GM18511 (cell line): ENCODE data around the gene ANKRD33B.
"Not testable (repeated sequence)": the region's sequence is repeated elsewhere in the genome, so short reads cannot be mapped to it uniquely, and the experiment has no call there.

ENCODE experiments used
- ATAC-seq: cut with Tn5 transposase; IDR thresholded peaks from one replicate; pipeline ENCODE4 v1.9.1; 2021; ENCODE audit warnings: mild to moderate bottlenecking, moderate library complexity; ENCODE audit not compliant: unreplicated experiment

The ANKRD33B gene

DNA sequence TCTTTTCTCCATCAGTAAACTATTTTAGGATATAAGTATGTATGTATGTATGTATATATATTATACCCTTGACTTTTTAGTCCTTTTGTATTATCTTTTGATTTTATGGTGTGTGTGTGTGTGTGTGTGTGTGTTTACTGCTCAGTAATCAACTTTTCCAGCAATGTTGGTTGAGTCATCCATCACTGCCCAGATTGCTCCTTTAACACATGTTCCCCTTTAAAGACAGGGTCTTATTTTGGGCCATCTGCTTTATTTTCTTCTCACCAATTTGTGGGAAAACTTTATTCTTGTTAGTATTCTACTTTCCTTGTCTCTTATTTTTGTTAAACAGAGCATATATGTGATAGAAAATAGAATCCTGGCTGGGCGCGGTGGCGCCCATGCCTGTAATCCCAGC lies 28.1 kb downstream of the ANKRD33B start:
- no peak for ATAC-seq

DNA sequence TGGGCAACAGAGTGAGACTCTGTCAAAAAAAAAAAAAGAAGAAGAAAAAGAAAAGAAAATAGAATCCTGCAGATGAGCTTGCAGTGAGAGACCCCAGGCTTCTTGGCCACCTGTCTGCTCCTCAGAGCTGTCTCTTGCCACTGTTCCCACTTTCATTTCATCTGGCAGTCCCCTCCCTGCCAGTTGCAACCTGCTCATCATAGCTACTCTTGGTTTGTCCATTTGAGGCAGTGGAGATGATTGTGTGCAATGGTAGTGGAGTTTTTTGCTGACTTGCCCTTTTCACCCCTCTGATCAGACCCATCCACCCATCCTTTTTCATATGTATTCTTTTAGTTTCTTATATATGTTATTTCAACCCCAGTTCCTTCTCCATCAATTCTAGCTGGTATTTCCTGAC lies 28.7 kb downstream of the ANKRD33B start:
- ATAC-seq, result peak; percentile 66

DNA sequence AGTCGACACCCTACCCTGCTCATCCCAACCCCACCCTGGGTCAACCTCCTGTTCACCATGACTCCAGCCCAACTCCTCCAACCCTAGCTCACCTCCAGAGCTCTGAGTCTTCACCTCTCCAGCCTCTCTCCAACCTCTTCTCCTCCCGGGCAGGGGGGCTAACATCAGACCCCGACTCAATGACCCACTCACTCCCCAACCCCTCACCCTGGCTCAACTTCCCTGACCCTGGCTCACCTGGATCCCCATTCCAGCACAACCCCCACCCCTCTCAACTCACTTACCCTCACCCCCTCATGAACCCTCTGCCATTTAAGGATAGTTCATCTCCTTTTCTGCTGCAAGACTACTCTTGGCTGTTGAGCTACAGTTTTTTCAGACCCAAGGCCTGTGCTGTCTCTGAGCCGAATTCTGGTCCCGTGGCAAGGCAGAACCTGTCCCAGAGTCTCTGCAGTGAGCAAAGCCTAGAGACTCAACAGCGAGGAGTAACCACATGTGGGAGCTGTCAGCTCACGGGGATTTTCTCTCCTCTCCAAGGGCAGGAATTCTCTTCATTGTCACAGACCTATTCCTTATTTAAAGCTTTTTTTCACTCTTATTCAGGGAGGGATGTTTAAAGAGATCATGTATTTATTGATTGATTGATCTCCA lies 29.8 kb downstream of the ANKRD33B start:
- no peak for ATAC-seq

DNA sequence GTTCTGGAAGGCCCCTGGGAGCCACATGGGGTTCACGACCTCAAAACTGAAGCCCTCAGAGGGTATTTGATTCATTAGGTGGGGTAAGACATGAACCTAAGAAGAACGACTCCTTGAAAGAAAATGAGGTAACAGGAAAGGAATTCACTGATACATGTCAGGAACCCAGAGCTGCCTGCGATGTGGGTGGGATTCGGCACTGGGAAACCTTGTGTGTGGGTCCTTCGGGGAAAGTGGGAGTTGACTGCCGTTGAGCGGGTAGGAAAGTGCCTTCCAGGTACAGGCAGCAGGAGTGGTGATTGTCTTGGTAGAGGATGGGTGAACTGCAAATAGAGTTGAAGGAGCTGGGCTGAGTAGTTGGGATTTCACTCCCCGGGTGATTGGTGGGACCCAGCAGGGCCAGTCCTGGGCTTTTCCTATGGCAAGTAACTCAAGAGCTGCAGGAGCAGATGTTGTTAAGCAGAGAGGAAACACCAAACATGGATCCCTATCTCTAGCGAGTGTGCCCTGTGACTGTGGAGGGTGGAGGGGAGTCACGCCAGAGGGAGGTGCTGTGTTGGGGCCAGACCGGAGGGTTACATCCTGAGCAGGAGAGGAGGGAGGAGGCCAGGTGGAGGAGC lies 30.8 kb downstream of the ANKRD33B start:
- ATAC-seq, result no peak

DNA sequence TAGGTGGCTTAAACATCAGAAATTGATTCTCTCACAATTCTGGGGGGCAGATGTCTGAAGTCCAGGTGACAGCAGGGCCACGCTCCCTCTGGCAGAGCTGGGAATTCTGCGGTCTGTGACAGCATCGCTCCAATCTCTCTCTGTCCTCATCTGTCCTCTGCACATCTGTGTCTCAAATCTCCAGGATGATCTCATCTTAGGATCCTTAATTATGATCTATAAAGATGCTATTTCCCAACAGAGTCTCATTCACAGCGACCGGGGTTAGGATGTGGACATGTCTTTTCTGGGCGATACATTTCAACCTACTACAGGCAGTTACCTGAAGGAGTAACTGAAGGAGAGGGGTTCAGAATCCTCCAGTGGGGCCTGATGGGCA lies 31.4 kb downstream of the ANKRD33B start:
- no peak for ATAC-seq

DNA sequence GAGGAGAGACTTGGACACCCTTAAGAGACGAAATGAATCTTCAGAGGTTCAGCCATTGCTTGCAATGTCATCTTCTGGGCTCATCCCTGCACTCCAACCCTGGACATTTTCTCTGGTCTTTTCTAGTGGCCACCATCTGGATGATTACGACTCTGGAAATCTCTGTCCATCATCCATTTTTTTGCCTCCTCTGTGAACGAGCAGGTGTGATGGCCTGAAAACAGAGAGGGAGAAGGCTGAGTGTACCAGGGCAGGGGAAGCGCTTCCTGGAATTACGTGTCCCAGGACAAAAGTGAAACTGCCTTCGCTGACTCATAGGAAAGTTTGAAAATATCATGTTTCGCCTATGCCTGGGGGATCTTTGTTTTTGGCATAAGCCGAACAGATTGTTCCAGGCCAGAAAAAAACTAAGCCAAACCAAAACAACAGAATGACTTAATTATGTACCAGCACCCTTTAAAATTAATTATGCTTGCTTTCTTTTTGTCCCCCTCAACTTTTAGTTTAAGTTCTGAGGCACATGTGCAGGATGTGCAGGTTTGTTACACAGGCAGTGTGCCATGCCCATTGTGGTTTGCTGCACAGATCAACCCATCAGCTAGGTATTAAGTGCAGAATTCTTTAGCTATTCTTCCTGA lies 31.9 kb downstream of the ANKRD33B start:
- peak; percentile 54 for ATAC-seq

DNA sequence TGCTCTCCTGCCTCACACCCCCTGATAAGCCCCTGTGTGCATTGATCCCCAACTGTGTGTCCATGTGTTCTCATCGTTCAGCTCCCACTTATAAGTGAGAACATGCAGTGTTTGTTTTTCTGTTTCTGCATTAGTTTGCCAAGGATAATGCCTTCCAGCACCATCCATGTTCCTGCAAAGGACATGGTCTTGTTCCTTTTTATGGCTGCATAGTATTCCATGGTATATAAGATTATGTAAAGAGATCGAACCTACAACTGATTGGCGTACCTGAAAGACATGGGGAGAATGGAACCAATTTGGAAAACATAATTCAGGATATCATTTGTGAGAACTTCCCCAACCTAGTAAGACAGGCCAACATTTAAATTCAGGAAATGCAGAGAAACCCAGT lies 32.4 kb downstream of the ANKRD33B start:
- ATAC-seq, result no peak

DNA sequence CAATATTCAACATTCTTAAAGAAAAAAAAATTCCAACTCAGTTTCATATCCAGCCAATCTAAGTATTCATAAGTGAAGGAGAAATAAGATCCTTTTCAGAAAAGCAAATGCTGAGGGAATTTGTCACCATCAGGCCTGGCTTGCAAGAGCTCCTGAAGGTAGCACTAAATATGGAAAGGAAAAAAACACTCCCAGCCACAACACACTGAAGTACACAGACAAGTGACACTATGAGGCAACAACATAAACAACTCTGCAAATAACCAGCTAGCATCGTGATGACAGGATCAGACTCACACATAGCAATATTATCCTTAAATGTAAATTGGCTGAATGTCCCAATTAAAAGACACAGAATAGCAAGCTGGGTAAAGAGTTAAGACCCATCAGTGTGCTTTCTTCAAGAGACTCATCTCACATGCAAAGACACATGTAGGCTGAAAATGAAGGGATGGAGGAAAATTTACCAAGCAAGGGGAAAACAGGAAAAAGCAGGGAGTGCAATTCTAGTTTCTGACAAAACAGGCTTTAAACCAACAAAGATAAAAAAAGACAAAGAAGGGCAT lies 33.1 kb downstream of the ANKRD33B start:
- ATAC-seq, result no peak

DNA sequence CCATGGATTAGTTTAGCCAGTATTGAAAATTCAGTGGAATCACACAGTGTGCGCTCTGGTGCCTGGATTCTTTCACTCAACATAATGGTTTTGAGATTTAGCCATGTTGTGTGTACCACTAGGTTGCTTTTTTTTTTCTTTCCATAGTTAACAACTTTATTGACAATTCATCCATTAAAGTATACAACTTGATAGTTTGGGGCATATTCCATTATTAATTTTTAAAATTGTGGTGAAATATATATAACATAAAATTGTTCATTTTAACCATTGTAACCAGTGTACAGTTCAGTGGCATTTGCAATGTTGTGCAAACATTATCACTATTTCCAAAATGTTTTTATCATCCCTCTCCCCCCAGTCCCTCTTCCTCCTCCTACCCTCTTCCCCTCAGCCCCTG lies 35.2 kb downstream of the ANKRD33B start:
- ATAC-seq, result no peak

DNA sequence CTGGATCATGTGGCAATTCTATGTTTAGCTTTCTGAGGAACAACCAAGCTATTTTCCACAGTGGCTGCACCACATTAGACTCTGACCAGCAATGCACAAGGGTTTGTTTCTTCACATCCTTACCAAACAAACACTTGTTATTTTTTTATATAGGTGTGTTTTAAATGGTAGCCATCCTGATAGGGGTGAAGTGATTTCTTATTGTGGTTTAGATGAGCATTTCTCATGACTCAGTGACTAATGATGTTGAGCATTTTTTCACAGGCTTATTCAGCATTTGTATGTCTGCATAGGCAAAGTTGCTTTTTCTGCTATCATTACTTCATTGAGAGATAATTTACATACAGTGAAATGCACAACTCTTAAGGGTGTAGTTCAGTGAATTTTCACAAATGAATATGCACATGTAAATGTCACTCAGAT lies 36.0 kb downstream of the ANKRD33B start:
- no peak for ATAC-seq

DNA sequence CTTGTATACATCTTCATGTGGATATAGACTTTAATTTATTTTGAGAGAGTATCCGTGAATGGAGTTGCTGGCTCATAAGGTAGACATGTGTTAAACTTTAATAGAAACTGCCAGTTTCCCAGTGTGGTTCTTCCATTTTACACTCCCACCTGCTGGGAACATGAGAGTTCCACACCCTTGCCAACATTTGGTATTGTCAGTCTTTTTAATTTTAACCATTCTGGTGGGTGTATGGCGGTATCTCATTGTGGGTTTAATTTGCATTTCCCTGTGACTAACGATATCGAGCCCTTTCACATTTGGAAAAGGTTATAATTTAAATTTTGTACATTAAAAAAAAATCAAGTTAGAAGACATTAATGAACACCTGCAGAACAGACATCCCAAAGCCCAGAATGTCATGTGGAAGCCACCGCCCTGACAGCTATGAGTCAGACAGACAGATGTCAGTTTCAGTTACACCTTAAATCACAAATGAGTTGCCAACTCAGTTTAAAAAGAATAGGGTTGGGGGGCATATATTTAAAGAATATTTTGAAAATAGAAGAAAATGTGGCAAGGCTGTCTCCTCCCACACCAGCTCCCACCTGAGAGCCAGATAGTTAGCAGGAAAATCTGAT lies 36.9 kb downstream of the ANKRD33B start:
- peak; percentile 88 for ATAC-seq

DNA sequence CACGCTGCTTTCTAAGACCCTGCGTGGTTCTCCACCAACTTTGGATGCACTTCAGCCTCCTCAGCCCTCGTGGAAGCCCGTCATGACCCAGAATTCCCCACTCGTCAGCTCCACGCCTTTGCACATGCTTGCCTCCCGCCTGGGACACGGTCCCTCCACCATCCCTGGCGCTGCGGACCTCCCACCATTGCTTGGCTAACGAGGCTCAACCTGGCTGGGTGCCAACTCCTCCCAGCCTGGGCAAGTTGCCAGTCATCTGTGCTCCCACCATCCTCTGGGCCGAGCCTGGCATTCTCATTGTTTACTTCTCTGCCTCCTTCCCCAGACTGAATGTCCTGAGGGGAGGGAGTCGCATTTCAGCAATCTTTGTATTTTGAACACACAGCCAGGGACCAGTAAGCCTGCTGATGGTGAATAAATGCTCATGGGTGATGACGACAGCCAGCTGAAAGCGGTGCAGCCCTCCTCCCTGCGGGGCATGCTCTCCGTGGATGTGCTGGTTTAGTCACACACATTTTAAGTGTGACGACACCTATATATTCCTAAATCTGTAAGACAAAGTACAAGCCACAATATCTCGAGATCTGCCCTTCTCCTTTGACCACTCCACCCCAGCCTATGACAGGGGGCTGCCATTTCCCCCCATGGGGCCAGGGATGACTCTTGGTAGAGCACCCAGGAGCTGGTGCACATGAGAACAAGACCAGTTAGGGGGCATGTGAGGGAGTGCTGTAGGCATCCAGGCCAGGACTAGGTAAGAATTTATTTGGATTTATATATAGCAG lies 37.6 kb downstream of the ANKRD33B start:
- peak; percentile 54 for ATAC-seq

DNA sequence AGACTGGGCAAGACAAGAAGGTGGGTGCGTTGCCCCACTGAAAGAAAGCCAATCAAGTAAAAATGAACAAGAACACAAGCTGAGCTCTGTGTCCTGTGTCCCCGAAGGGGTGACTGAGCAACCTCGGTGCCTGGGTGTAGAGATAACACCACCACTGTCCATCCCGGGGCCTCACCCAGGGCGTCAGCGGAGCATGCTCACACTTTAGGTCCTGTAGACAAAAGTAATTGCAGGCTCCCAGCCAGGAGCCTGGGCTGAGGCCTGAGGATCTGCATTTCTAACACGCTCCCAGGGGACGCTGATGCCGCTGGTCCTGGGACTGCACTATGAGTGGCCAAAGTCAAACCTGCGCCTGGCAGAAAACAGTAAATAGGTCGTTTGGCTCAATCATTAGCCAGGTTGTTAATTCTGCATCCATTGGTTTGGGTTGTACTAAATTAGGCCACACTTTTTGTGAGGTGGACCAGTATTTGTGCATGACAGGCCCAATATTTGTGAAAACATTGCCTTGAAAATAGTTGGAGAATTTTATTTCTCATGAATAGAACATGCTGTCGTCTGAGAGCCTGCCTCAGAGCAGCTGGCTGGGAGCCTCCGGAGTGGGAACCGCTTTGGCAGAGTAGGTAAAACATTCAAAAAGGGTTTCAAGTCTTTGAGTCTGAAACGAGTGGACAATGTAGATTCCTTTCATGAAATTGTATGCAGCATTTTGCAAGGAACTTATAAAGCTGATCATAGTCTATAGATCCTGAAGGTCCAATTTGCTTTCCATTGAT lies 38.3 kb downstream of the ANKRD33B start:
- ATAC-seq, result no peak

DNA sequence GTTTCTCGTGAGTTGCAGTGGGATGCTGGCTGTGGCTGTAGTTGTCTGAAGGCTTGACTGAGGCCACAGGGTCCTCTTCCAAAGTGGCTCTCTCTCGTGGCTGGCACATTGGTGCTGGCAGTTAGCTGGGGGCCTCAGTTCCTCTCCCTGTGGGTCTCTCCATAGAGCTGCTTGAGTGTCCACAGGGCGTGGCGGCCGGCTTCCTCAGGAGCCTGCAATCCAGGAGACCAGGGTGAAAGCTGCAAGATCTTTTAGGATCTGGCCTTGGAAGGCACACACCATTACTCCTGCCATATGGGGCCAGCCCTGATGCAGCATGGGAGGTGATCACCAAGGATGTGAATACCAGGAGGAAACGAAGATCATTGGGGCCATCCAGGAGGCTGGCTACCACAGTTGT lies 41.1 kb downstream of the ANKRD33B start:
- no peak for ATAC-seq

DNA sequence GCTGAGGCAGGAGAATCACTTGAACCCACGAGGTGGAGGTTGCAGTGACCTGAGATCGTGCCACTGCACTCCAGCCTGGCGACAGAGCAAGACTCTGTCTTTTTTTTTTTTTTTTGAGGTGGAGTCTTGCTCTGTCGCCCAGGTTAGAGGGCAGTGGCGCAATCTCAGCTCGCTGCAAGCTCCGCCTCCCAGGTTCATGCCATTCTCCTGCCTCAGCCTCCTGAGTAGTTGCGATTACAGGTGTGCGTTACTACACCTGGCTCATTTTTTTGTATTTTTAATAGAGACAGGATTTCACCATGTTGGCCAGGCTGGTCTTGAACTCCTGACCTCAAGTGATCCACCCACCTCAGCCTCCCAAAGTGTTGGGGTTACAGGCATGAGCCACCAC lies 42.8 kb downstream of the ANKRD33B start:
- ATAC-seq, result not testable (repeated sequence)

DNA sequence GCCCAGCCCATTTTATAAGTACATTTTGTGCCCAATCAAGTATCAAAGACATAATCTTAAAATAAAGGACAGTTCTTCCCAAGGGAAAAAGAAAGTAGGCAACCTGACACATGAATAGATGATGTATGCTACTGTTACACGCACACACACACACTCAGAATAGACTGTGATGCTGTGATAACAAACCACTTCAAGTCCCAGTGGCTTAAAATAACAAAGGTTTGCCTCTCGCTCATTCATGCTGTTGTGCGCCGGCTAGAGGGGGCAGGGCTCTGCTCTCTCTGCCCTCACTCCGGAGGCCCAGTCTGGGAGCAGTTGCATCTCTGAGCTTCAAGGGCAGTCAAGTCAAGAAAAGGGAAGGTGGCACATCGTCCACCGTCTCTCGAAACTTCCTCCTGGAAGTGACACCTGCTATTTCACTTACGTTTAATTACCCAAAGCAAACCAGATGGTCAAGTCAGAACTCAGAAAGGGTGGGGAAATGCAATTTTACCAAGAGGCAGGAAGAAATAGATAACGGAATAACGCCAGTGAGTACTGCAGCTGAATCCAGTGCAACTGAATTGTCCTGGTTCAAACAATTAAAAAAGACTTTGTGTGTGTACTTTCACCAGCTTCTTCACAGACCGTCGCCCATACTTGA lies 43.3 kb downstream of the ANKRD33B start:
- ATAC-seq, result peak; percentile 93

DNA sequence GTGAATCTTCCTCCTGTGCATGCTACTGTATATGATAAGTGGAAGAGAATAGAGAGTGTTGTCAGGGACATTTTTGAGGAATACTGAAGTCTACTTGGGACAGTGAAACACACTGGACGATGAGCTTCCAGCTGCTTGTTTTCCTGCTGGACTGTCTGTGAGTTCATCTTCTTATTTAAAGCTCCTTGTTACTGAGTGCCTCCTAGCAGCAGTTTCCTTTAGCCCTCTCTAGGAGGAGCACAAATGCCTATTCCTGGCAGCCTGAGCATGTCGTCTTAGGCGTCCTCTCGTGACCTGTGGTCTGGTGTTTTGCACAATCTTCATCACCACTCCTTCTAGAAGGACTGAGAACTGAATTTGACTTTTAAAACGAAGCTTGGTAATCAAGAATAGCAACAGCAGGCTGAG lies 43.8 kb downstream of the ANKRD33B start:
- ATAC-seq, result peak; percentile 70

DNA sequence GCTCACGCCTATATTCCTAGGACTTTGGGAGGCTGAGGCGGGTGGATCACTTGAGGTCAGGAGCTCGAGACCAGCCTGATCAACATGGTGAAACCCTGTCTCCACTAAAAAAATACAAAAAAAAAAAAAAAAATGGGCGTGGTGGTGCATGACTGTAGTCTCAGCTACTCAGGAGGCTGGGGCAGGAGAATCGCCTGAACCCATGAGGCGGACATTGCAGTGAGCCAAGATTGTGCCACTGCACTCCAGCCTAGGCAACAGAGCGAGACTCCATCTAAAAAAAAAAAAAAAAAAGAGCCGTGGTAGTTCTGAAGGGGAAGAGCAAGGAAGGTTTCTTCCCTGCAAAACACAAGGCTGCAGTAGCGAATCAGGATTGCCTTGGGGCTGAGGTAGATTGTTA lies 44.2 kb downstream of the ANKRD33B start:
- peak; percentile 12 for ATAC-seq

DNA sequence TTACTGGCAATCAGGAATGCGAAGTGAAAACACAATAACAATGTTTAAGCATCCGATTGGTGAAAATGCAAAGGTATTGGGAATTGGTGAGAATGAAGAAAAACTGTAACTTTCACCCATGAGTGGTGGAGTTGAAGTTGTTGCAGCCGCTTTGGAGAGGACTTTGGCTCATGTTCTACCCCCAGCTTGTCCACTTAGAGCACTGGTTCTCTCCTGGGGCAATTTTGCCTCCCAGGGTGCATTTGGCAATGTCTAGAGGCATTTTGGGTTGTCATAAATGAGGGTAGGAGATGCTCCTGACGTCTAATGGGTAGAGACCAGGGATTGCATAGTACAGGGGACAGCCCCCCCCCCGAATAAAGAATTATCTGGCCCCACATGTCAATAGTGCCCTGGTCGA lies 46.2 kb downstream of the ANKRD33B start:
- no peak for ATAC-seq

DNA sequence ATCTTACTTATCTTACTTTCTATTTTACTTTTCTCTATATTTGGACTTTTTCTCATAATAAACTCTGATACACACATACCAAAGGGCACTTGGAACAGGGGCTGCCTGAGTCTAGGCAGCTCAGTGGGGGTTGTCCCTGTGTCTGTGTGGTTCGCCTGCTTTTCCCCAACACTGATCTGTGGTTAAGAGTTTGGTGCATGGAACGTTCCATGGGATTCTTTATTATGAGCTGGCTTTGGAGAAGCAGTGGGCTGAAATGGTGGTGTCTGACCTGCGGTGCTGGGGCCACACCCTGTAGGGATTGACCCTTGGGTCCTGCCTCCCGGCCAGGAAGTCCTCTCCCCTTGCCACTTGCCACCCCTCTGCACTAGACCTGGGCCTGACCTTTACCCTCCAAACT lies 47.4 kb downstream of the ANKRD33B start:
- no peak for ATAC-seq
